CD4-positive, alpha-beta T cell treated with Interleukin-15 for 1 hour (primary cell): ENCODE data around the gene GSN.
"Not testable (repeated sequence)": the region's sequence is repeated elsewhere in the genome, so short reads cannot be mapped to it uniquely, and the experiment has no call there.

Experiments
- DNase-seq: peaks from one replicate; pipeline ENCODE4 v3.0.0-alpha.2; 2020

The GSN gene

GRCh38 chr9:121289772-121290370, 21.9 kb downstream of the GSN start:
- DNase-seq = no peak

- DNase-seq = not testable (repeated sequence)
These were observed 23.6 kb downstream of the GSN start for GRCh38 chr9:121291536-121291935.

GRCh38 chr9:121292051-121292450, 24.1 kb downstream of the GSN start:
- DNase-seq = no peak

GRCh38 chr9:121292801-121293241, 24.9 kb downstream of the GSN start:
- no peak for DNase-seq

GRCh38 chr9:121294151-121294743, 26.3 kb downstream of the GSN start:
- DNase-seq = no peak

GRCh38 chr9:121294866-121295661, 27.1 kb downstream of the GSN start:
- no peak for DNase-seq

GRCh38 chr9:121295662-121296191, 27.8 kb downstream of the GSN start:
- DNase-seq = no peak

- no peak for DNase-seq
These were observed 28.5 kb downstream of the GSN start for GRCh38 chr9:121296213-121297127.

- no peak for DNase-seq
These were observed 29.4 kb downstream of the GSN start for GRCh38 chr9:121297389-121297788.

- no peak for DNase-seq
These were observed 30.1 kb downstream of the GSN start for GRCh38 chr9:121298016-121298538.

- no peak for DNase-seq
These were observed 30.9 kb downstream of the GSN start for GRCh38 chr9:121298689-121299466.

GRCh38 chr9:121299467-121300282, 31.7 kb downstream of the GSN start:
- no peak for DNase-seq

- DNase-seq = no peak
These were observed 32.5 kb downstream of the GSN start for GRCh38 chr9:121300283-121301119.

GRCh38 chr9:121301881-121302286, 33.9 kb downstream of the GSN start:
- no peak for DNase-seq

GRCh38 chr9:121302341-121302740, 34.4 kb downstream of the GSN start:
- DNase-seq = no peak

- DNase-seq = no peak
These were observed 34.8 kb downstream of the GSN start for GRCh38 chr9:121302786-121303185.

- no peak for DNase-seq
These were observed 35.8 kb downstream of the GSN start for GRCh38 chr9:121303456-121304451.

GRCh38 chr9:121304707-121305106, 36.7 kb downstream of the GSN start:
- DNase-seq = no peak
